NB4 (cell line): Measurements from ENCODE around the gene SFI1.
"Not testable (repeated sequence)": the region's sequence is repeated elsewhere in the genome, so short reads cannot be mapped to it uniquely, and the experiment has no call there.

Source experiments
- DNase-seq: peaks from one replicate; pipeline ENCODE4 v3.0.0; 2010; ENCODE audit warnings: low read depth
- H3K4me3 ChIP-seq: one replicate; pipeline ENCODE4 v1.5.1; 2011; ENCODE audit warnings: mild to moderate bottlenecking, low read depth, low read length, moderate library complexity
- CTCF ChIP-seq: IDR thresholded peaks from one replicate; pipeline ENCODE4 v1.5.1; 2012; ENCODE audit warnings: low read depth, low read length
- MAX ChIP-seq: IDR thresholded peaks from 2 replicates; pipeline ENCODE4 v1.6.1; 2011; ENCODE audit warnings: low read depth, low read length
- MYC ChIP-seq: IDR thresholded peaks from 2 replicates; pipeline ENCODE4 v1.6.1; 2011; ENCODE audit warnings: low read depth, low read length
- POLR2A ChIP-seq: IDR thresholded peaks from 2 replicates; pipeline ENCODE4 v1.6.1; 2011; ENCODE audit warnings: mild to moderate bottlenecking; ENCODE audit not compliant: insufficient read length; ENCODE audit errors: extremely low read depth

The SFI1 gene

GRCh38 chr22:31490496-31490925, 5.8 kb upstream of the SFI1 start:
- TF ChIP-seq CTCF: no peak
- TF ChIP-seq MAX: peak; percentile 65
- peak; percentile 74 for TF ChIP-seq MYC
- no peak for TF ChIP-seq POLR2A
- peak; percentile 98 for DNase-seq
- peak overlapping the region; percentile 98 for H3K4me3 ChIP-seq

GRCh38 chr22:31491218-31491962, 4.9 kb upstream of the SFI1 start:
- DNase-seq: no peak
- no peak for TF ChIP-seq CTCF
- TF ChIP-seq MAX: no peak
- TF ChIP-seq MYC: no peak
- no peak for TF ChIP-seq POLR2A
- peak overlapping the region; percentile 98 for H3K4me3 ChIP-seq

GRCh38 chr22:31492151-31492550, 4.2 kb upstream of the SFI1 start:
- TF ChIP-seq CTCF: no peak
- TF ChIP-seq POLR2A: no peak
- no peak for DNase-seq
- no peak overlapping the region for H3K4me3 ChIP-seq

- not testable (repeated sequence) for H3K4me3 ChIP-seq, DNase-seq
Observed at GRCh38 chr22:31493355-31493754, 3.0 kb upstream of the SFI1 start.

GRCh38 chr22:31495343-31495742, 993 bp upstream of the SFI1 start:
- TF ChIP-seq CTCF (no peak), POLR2A (no peak), MYC (no peak)
- no peak for DNase-seq
- H3K4me3 ChIP-seq: peak overlapping the region; percentile 69

GRCh38 chr22:31496735-31497146, 405 bp downstream of the SFI1 start:
- DNase-seq: peak; percentile 54

More at GRCh38 chr22:31496735-31497146, 405 bp downstream of the SFI1 start:
- peak overlapping the region; percentile 69 for H3K4me3 ChIP-seq
- TF ChIP-seq MYC (no peak), MAX (no peak), POLR2A (no peak), CTCF (no peak)
